Neural progenitor cell (in vitro differentiated cells): ENCODE measurements around the gene PPP2R5C. TPM values are rescaled to one million over a fixed set of nuclear protein-coding genes. Genes with fewer than 3 reads are reported as not detected.

ENCODE experiments used
- DNase-seq: peaks from one replicate; pipeline ENCODE4 v3.0.0-alpha.2; 2016; ENCODE audit warnings: low spot score
- H2AFZ ChIP-seq: fragments of 200-600 bp; sonication (generic); replicated peaks from 2 replicates; pipeline ENCODE4 v1.6.1; 2016; ENCODE audit warnings: antibody characterized with exemption
- H3F3A ChIP-seq: fragments of 200-600 bp; sonication (generic); 2 replicates; pipeline ENCODE4 v1.6.1; 2016; ENCODE audit warnings: antibody characterized with exemption, low read depth
- H3K27ac ChIP-seq: fragments of 200-600 bp; sonication (generic); 2 replicates; pipeline ENCODE4 v1.5.1; 2016; ENCODE audit warnings: mild to moderate bottlenecking
- H3K27me3 ChIP-seq: fragments of 200-600 bp; sonication (generic); 2 replicates; pipeline ENCODE4 v1.6.1; 2016; ENCODE audit warnings: mild to moderate bottlenecking, moderate library complexity
- H3K36me3 ChIP-seq: fragments of 200-600 bp; sonication (generic); 2 replicates; pipeline ENCODE4 v1.5.1; 2016
- H3K4me1 ChIP-seq: fragments of 200-600 bp; sonication (generic); 2 replicates; pipeline ENCODE4 v1.6.1; 2016; ENCODE audit warnings: mixed run types
- H3K4me2 ChIP-seq: fragments of 200-600 bp; sonication (generic); 2 replicates; pipeline ENCODE4 v1.6.1; 2016
- H3K4me3 ChIP-seq: fragments of 200-600 bp; sonication (generic); 2 replicates; pipeline ENCODE4 v1.5.1; 2016
- H3K79me2 ChIP-seq: fragments of 200-600 bp; sonication (generic); 2 replicates; pipeline ENCODE4 v1.6.1; 2016; ENCODE audit warnings: low read depth
- H3K9ac ChIP-seq: fragments of 200-600 bp; sonication (generic); 2 replicates; pipeline ENCODE4 v1.6.1; 2016
- H3K9me3 ChIP-seq: fragments of 200-600 bp; sonication (generic); 2 replicates; pipeline ENCODE4 v1.5.1; 2016; ENCODE audit warnings: low read depth
- H4K20me1 ChIP-seq: fragments of 200-600 bp; sonication (generic); 2 replicates; pipeline ENCODE4 v1.6.1; 2016; ENCODE audit warnings: low read depth
- H3K27ac Mint-ChIP-seq: 3 replicates; pipeline ENCODE4 v1.8.0; 2021; ENCODE audit warnings: mixed read lengths
- H3K27me3 Mint-ChIP-seq: 2 replicates; pipeline ENCODE4 v1.8.0; 2022; ENCODE audit warnings: low read depth, mild to moderate bottlenecking, inconsistent platforms, moderate library complexity, mixed read lengths; ENCODE audit not compliant: insufficient read depth
- H3K36me3 Mint-ChIP-seq: 3 replicates; pipeline ENCODE4 v1.8.0; 2021; ENCODE audit warnings: mixed read lengths
- H3K4me1 Mint-ChIP-seq: 3 replicates; pipeline ENCODE4 v1.8.0; 2021; ENCODE audit warnings: mixed read lengths
- H3K4me3 Mint-ChIP-seq: 3 replicates; pipeline ENCODE4 v1.8.0; 2021; ENCODE audit warnings: mild to moderate bottlenecking, moderate library complexity, mixed read lengths
- H3K9me3 Mint-ChIP-seq: 3 replicates; pipeline ENCODE4 v1.8.0; 2020; ENCODE audit warnings: mixed read lengths
- CTCF ChIP-seq: fragments of 200-600 bp; sonication (generic); IDR thresholded peaks from 2 replicates; pipeline ENCODE4 v1.5.1; 2017; ENCODE audit warnings: antibody characterized with exemption, mild to moderate bottlenecking
- EZH2 ChIP-seq: fragments of 200-600 bp; sonication (generic); IDR thresholded peaks from 2 replicates; pipeline ENCODE4 v1.6.1; 2017; ENCODE audit warnings: antibody characterized with exemption, mild to moderate bottlenecking, moderate library complexity
- EZH2phosphoT487 ChIP-seq: fragments of 200-600 bp; sonication (generic); IDR thresholded peaks from 2 replicates; pipeline ENCODE4 v1.6.1; 2017; ENCODE audit warnings: antibody characterized with exemption
- total RNA-seq: library from RNA; depleted of rRNA; stranded (reverse); fragments of >200 nt; gene quantifications from 2 replicates; pipeline ENCODE4 v1.2.3, GENCODE V29; 2015; ENCODE audit warnings: low replicate concordance

PPP2R5C gene
- total RNA-seq, 1 donor from 2014 or later = 183 TPM

DNA sequence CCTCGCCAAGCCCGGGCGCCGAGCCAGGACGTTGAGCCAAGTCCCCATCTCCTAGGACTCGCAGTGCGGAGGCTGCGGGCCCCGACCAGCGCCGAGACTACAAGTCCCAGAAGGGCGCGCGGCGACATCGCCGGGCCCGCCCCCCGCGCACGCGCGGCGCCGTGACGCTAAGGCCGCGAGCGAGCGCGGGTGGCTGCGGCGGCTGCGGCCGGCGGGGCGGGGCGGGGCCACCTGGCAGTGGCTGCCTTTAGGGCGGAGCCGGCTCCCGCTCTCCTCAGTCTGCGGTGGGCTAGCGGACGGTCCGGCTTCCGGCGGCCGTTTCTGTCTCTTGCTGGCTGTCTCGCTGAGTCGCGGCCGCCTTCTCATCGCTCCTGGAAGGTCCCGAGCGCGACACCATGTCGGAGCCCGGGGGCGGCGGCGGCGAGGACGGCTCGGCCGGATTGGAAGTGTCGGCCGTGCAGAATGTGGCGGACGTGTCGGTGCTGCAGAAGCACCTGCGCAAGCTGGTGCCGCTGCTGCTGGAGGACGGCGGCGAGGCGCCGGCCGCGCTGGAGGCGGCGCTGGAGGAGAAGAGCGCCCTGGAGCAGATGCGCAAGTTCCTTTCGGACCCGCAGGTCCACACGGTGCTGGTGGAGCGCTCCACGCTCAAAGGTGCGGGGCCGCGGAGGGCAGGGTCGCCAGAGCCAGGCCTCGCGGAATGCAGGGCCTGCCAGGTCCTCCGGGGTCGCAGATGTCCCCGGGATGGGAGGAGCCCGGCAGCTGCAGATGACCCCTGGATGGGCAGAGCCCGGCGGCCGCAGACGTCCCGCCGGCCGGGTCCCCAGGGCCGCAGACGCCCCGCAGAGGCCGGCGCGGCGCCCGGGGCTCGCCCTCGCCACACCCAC lies 203.0 kb downstream of the PPP2R5C start, which contains the start of gene DYNC1H1:
Gene DYNC1H1 (plus strand): TSS at position 277 of the 884 bp plus-strand sequence. CDS start 119 bp downstream, at position 396.
- Mint-ChIP-seq H3K36me3 (peaks cover 7% of the 10 kb centered on the region), H3K4me1 (peaks cover 27% of the 10 kb centered on the region), H3K27ac (no peak within 1 kb of the TSS), H3K4me3 (peak within 1 kb of the TSS; percentile 94), H3K27me3 (no peaks in the 10 kb centered on the region), H3K9me3 (no peaks in the 10 kb centered on the region)
- Histone ChIP-seq H3F3A (peaks cover 9% of the 10 kb centered on the region), H3K36me3 (peaks cover 3% of the 10 kb centered on the region), H3K4me3 (peak within 1 kb of the TSS; percentile 85), H3K27ac (peak within 1 kb of the TSS; percentile 72), H3K4me1 (peaks cover 16% of the 10 kb centered on the region), H4K20me1 (peaks cover 43% of the 10 kb centered on the region), H3K4me2 (peak within 1 kb of the TSS; percentile 94), H3K27me3 (peaks cover 30% of the 10 kb centered on the region), H2AFZ (peak within 1 kb of the TSS; percentile 84), H3K9me3 (no peaks in the 10 kb centered on the region), H3K79me2 (peaks cover 51% of the 10 kb centered on the region), H3K9ac (peak within 1 kb of the TSS; percentile 77)
- TF ChIP-seq CTCF (no peak), EZH2 (peak; percentile 44)
- peak; percentile 98 for DNase-seq

DNA sequence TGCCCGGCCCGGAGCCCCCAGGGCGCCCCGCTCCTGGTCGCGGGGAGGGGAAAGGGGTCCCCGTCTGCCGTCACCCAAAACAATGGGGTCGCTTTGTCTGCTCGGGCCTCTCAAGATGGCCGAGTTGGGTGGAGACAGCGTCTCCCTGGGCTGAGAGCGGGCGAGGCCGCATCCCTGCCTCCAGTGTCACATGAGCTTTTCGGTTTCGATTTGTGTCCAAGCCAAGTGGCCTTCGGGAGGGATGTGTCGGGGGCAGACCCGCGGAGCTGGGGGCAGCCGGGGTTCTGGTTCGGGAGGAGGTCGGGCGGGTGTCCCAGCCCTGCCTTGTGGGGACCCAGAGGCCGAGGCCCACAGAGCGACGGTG lies 203.7 kb downstream of the PPP2R5C start:
- Histone ChIP-seq H3K27ac (peak overlapping the region; percentile 72), H3F3A (peaks cover 9% of the 10 kb centered on the region), H2AFZ (peak overlapping the region; percentile 74), H3K4me3 (peak overlapping the region; percentile 85), H3K9me3 (no peaks in the 10 kb centered on the region), H4K20me1 (peaks cover 49% of the 10 kb centered on the region), H3K4me2 (peak overlapping the region; percentile 94), H3K9ac (peak overlapping the region; percentile 77), H3K27me3 (peaks cover 30% of the 10 kb centered on the region), H3K36me3 (peaks cover 3% of the 10 kb centered on the region), H3K4me1 (peaks cover 16% of the 10 kb centered on the region), H3K79me2 (peaks cover 57% of the 10 kb centered on the region)
- Mint-ChIP-seq H3K36me3 (peaks cover 8% of the 10 kb centered on the region), H3K4me1 (peaks cover 28% of the 10 kb centered on the region), H3K27ac (no peak overlapping the region), H3K27me3 (no peaks in the 10 kb centered on the region), H3K9me3 (no peaks in the 10 kb centered on the region), H3K4me3 (peak overlapping the region; percentile 94)
- peak; percentile 80 for DNase-seq
- TF ChIP-seq CTCF (no peak), EZH2 (no peak), EZH2phosphoT487 (no peak)

GRCh38 chr14:101965770-101966722 lies 204.5 kb downstream of the PPP2R5C start:
- peaks cover 4% of the 10 kb centered on the region for H3F3A ChIP-seq
- H2AFZ ChIP-seq = no peak overlapping the region
- H3K36me3 ChIP-seq = peaks cover 3% of the 10 kb centered on the region
- peaks cover 16% of the 10 kb centered on the region for H3K4me1 ChIP-seq
- H3K9me3 ChIP-seq = no peaks in the 10 kb centered on the region
- Mint-ChIP-seq H3K27me3 (peaks cover 3% of the 10 kb centered on the region), H3K4me3 (peak overlapping the region; percentile 94), H3K27ac (peak overlapping the region; percentile 62), H3K36me3 (peaks cover 10% of the 10 kb centered on the region), H3K4me1 (peaks cover 31% of the 10 kb centered on the region), H3K9me3 (no peaks in the 10 kb centered on the region)
- H3K27me3 ChIP-seq = peaks cover 30% of the 10 kb centered on the region
- H3K4me3 ChIP-seq = peak overlapping the region; percentile 85
- no peak overlapping the region for H3K27ac ChIP-seq
- peak overlapping the region; percentile 77 for H3K9ac ChIP-seq
- H4K20me1 ChIP-seq = peaks cover 57% of the 10 kb centered on the region
- H3K79me2 ChIP-seq = peaks cover 66% of the 10 kb centered on the region
- H3K4me2 ChIP-seq = peak overlapping the region; percentile 94
- DNase-seq = no peak
- no peak for TF ChIP-seq EZH2
- no peak for TF ChIP-seq CTCF
- no peak for TF ChIP-seq EZH2phosphoT487
